Small intestine (tissue), 7 donors: ENCODE data around the gene AGO3. TPM values are rescaled to one million over a fixed set of nuclear protein-coding genes. Genes with fewer than 3 reads are reported as not detected.
A peak's percentile ranks its signal among the peaks of the same experiment; 100 is the strongest.

Experiments
- DNase-seq, 2 donors: peaks; one replicate each; pipeline versions ENCODE4 v3.0.0 to v3.0.0-alpha.2; 2013
- FAIRE-seq: peaks from 2 replicates; lab custom pipeline; 2012; peaks lifted over from hg19 to GRCh38; lab: Jason Lieb, UNC
- H3K27ac ChIP-seq, 3 donors: one replicate each; pipeline ENCODE4 v1.5.1; 2013; ENCODE audit warnings: low read length in 2 of 3, mild to moderate bottlenecking in 2 of 3, control low read depth in 1 of 3, inconsistent platforms in 1 of 3, low read depth in 1 of 3, moderate library complexity in 1 of 3
- H3K27me3 ChIP-seq, 3 donors: one replicate each; pipeline ENCODE4 v1.6.1; 2013; ENCODE audit warnings: low read length in 3 of 3, inconsistent platforms in 1 of 3; ENCODE audit not compliant: control insufficient read depth in 3 of 3, insufficient read depth in 3 of 3
- H3K36me3 ChIP-seq, 3 donors: one replicate each; pipeline ENCODE4 v1.6.1; 2013; ENCODE audit warnings: low read length in 3 of 3, inconsistent platforms in 1 of 3, low read depth in 1 of 3, mild to moderate bottlenecking in 1 of 3, moderate library complexity in 1 of 3; ENCODE audit not compliant: control insufficient read depth in 3 of 3, insufficient read depth in 2 of 3
- H3K4me1 ChIP-seq, 3 donors: one replicate each; pipeline ENCODE4 v1.6.1; 2013; ENCODE audit warnings: low read length in 2 of 3, inconsistent platforms in 1 of 3, low read depth in 1 of 3, mild to moderate bottlenecking in 1 of 3, moderate library complexity in 1 of 3; ENCODE audit not compliant: control insufficient read depth in 3 of 3, insufficient read depth in 2 of 3
- H3K4me3 ChIP-seq, 3 donors: one replicate each; pipeline ENCODE4 v1.5.1; 2013; ENCODE audit warnings: low read length in 3 of 3, control low read depth in 1 of 3, inconsistent platforms in 1 of 3, low read depth in 1 of 3, mild to moderate bottlenecking in 1 of 3, moderate library complexity in 1 of 3
- H3K9me3 ChIP-seq, 2 donors: one replicate each; pipeline ENCODE4 v1.6.1; 2013; ENCODE audit warnings: low read depth in 1 of 2, low read length in 1 of 2; ENCODE audit not compliant: control insufficient read depth in 2 of 2, insufficient read depth in 1 of 2
- WGBS, 3 donors: extraction: QIAGEN DNeasy Blood & Tissue Kit; methylation state at CpG; one replicate each; pipeline ENCODE4 v1.1.7; 2013; 5-methylcytosine and 5-hydroxymethylcytosine counted together
- polyA plus RNA-seq, 4 donors: library from polyadenylated mRNA; stranded (reverse) in 3 of 4; unstranded in 1 of 4; fragments of 200-250 nt in 3 of 4; fragments of 120-200 nt in 1 of 4; gene quantifications; one replicate each; pipeline versions ENCODE4 v1.2.1 to v1.2.3, GENCODE V29; 2013
- donor health status: healthy with polysubstance abuse.
- donor health status: control.
- donor health status: control.
- donor health status: Bipolar disorder and iron deficiency.
- donor health status: healthy.

The AGO3 gene
- polyA plus RNA-seq, 4 donors, result 0.89 to 10.0 (median 2.4) TPM

- Histone ChIP-seq H3K4me1 (peaks cover 0 to 14% (median 0%) of the 10 kb centered on the region in 3 donors), H3K27ac (peak overlapping the region; percentile 95 to 99 (median 97)), H3K9me3 (no peaks in the 10 kb centered on the region), H3K27me3 (no peaks in the 10 kb centered on the region), H3K4me3 (peak overlapping the region; percentile 79 to 97 (median 96)), H3K36me3 (peaks cover 0 to 2% (median 0%) of the 10 kb centered on the region in 3 donors)
- 1 to 4% (median 1%) methylated on average over 15 of the region's 15 CpGs for WGBS, 3 donors
- FAIRE-seq (no peak), DNase-seq (peak in 1 of 2 donors; percentile 43)
These were observed 944 bp upstream of the AGO3 start for GRCh38 chr1:35929730-35930592.

- Histone ChIP-seq H3K36me3 (no peaks in the 10 kb centered on the region), H3K4me1 (peaks cover 0 to 14% (median 0%) of the 10 kb centered on the region in 3 donors), H3K27me3 (no peaks in the 10 kb centered on the region), H3K27ac (peak overlapping the region; percentile 95 to 99 (median 97)), H3K4me3 (peak overlapping the region; percentile 79 to 97 (median 96)), H3K9me3 (no peaks in the 10 kb centered on the region)
- DNase-seq (peak in 1 of 2 donors; percentile 33), FAIRE-seq (no peak)
- WGBS, 3 donors, result 0 to 1% (median 0%) methylated on average over 19 to 28 of the region's 28 CpGs
These were observed 697 bp downstream of the AGO3 start for GRCh38 chr1:35931446-35932157.

DNA sequence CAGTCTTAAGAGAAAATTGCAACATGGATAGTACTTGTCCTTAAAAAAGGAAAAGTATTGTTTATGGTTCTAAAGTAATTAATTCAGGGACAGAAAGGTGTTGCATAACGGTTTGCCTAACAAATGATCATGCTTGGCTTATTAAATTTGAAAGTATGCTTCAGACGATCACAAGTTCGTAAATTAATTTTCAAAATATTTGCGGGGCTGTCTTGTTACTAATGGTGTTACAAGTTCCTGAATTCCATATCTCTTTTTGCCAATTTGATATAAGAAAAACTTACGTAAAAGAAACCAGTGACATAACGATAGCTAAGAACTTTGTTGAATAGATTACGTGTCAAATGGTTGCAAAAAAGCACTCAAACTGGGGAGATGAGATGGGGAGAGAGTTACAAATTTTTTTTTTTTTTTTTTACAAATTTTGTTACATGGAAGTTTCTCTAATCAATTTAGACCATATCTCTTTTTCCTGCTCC lies 1.3 kb downstream of the AGO3 start:
- Histone ChIP-seq H3K4me1 (peaks cover 0 to 14% (median 0%) of the 10 kb centered on the region in 3 donors), H3K4me3 (peak overlapping the region in 2 of 3 donors; percentile 79 to 97), H3K36me3 (no peaks in the 10 kb centered on the region), H3K9me3 (no peaks in the 10 kb centered on the region), H3K27ac (peak overlapping the region in 1 of 3 donors; percentile 97), H3K27me3 (no peaks in the 10 kb centered on the region)
- WGBS, 3 donors, result 22 to 43% (median 27%) methylated on average over 7 of the region's 7 CpGs
- DNase-seq, result no peak
- FAIRE-seq, result no peak

DNA sequence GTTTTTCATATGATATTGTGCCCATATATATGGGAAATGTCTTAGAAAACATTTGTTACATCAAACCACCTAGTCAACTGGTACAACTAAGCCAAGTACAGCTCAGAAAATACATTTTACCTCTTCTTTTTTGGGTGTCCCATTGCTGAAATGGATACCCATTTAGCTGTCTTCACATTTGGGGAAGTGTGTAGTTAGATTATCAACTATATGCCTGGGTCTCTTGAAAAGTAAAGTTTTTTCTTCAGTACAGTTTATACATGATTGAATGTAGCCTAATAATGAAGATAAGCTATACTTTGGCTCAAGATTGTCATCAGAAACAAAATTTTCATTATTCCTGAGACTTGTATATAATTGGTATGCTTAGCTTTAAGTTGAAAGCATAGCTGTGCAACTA lies 2.0 kb downstream of the AGO3 start:
- FAIRE-seq, result no peak
- Histone ChIP-seq H3K4me1 (peaks cover 0 to 14% (median 0%) of the 10 kb centered on the region in 3 donors), H3K27me3 (no peaks in the 10 kb centered on the region), H3K4me3 (no peak overlapping the region), H3K27ac (no peak overlapping the region), H3K36me3 (no peaks in the 10 kb centered on the region), H3K9me3 (no peaks in the 10 kb centered on the region)
- no peak for DNase-seq

DNA sequence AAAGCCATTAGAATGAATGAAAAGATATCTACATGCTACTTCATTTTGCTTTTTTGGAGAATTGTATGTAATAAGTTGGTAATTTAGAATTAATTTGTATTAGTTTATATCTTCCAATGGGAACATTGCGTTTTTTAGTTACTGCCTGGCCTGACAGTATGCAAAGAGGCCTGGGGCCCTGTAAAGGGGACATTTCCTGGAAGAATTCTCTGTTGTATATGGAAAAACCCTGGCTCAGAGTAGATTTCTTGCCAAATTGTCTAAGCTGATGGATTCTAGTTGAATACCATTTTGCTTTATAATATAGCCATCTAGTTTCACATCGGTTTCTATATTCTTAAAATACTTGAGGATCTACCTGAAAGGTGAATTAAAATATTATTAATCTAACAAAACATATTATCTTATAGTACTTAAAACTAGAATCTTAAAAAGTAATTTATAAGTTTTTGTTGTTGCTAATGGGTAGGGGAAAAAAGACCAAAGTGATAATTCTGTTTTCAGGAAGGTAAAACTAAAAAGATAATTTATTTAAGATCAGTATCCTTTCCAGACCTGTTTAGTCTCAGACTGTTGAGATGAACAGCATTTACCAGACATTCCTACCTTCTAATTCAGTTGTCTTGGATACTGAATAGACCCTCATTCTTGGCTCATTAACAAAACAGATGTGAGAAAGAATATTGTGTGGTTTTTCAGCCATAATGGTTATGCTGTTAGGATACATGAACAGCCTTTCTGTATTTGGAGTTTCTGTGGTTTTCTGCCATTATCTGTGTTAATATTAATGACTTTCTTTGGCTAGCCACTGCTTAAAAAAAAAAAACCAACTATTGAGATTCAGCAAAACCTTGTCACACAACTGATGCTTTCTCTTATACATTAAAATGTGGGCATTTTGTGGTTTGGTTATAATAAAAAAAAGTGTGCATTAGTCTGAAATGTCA lies 4.8 kb downstream of the AGO3 start:
- Histone ChIP-seq H3K36me3 (no peaks in the 10 kb centered on the region), H3K27ac (peak overlapping the region in 1 of 3 donors; percentile 25), H3K4me3 (no peak overlapping the region), H3K4me1 (peaks cover 0 to 14% (median 0%) of the 10 kb centered on the region in 3 donors), H3K27me3 (no peaks in the 10 kb centered on the region), H3K9me3 (no peaks in the 10 kb centered on the region)
- DNase-seq (peak in 1 of 2 donors; percentile 46), FAIRE-seq (no peak)
- 57 to 84% (median 73%) methylated on average over 2 of the region's 2 CpGs for WGBS, 3 donors

- Histone ChIP-seq H3K9me3 (no peaks in the 10 kb centered on the region), H3K36me3 (no peaks in the 10 kb centered on the region), H3K27ac (no peak overlapping the region), H3K4me3 (no peak overlapping the region), H3K27me3 (no peaks in the 10 kb centered on the region), H3K4me1 (peaks cover 0 to 14% (median 0%) of the 10 kb centered on the region in 3 donors)
- WGBS, 3 donors, result 92 to 97% (median 93%) methylated on average over 3 of the region's 3 CpGs
- FAIRE-seq (no peak), DNase-seq (no peak)
These were observed 5.9 kb downstream of the AGO3 start for GRCh38 chr1:35936838-35937237.

DNA sequence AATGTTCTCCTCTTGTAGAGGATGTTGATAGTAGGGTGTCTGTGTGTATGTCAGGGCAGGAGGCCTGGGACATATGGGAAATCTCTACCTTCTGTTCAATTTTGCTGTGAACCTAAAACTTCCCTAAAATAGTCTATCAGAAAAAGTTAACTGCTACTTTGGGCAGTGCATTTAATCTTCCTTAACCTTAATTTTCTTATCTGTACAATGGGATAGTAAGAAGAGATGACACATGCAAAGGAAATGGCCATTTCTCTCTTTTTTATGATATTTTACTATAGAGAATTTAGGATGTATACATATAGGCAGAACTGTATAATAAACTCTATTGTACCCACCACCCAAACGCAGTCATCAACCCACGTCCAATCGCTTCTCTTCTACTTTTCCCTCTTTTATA lies 8.6 kb downstream of the AGO3 start:
- 97 to 99% (median 97%) methylated on average over 3 of the region's 3 CpGs for WGBS, 3 donors
- H3K4me1 ChIP-seq, result peaks cover 0 to 3% (median 0%) of the 10 kb centered on the region in 3 donors
- no peaks in the 10 kb centered on the region for H3K27me3 ChIP-seq
- H3K27ac ChIP-seq, result no peak overlapping the region
- no peak for FAIRE-seq
- H3K4me3 ChIP-seq, result no peak overlapping the region
- DNase-seq, result no peak
- no peaks in the 10 kb centered on the region for H3K9me3 ChIP-seq
- H3K36me3 ChIP-seq, result no peaks in the 10 kb centered on the region
